Measurements from ENCODE around the gene L1TD1.
"Not testable (repeated sequence)": the region's sequence is repeated elsewhere in the genome, so short reads cannot be mapped to it uniquely, and the experiment has no call there.

L1TD1 gene, protein sequence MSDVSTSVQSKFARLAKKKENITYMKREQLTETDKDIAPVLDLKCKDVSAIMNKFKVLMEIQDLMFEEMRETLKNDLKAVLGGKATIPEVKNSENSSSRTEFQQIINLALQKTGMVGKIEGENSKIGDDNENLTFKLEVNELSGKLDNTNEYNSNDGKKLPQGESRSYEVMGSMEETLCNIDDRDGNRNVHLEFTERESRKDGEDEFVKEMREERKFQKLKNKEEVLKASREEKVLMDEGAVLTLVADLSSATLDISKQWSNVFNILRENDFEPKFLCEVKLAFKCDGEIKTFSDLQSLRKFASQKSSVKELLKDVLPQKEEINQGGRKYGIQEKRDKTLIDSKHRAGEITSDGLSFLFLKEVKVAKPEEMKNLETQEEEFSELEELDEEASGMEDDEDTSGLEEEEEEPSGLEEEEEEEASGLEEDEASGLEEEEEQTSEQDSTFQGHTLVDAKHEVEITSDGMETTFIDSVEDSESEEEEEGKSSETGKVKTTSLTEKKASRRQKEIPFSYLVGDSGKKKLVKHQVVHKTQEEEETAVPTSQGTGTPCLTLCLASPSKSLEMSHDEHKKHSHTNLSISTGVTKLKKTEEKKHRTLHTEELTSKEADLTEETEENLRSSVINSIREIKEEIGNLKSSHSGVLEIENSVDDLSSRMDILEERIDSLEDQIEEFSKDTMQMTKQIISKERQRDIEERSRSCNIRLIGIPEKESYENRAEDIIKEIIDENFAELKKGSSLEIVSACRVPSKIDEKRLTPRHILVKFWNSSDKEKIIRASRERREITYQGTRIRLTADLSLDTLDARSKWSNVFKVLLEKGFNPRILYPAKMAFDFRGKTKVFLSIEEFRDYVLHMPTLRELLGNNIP

DNA sequence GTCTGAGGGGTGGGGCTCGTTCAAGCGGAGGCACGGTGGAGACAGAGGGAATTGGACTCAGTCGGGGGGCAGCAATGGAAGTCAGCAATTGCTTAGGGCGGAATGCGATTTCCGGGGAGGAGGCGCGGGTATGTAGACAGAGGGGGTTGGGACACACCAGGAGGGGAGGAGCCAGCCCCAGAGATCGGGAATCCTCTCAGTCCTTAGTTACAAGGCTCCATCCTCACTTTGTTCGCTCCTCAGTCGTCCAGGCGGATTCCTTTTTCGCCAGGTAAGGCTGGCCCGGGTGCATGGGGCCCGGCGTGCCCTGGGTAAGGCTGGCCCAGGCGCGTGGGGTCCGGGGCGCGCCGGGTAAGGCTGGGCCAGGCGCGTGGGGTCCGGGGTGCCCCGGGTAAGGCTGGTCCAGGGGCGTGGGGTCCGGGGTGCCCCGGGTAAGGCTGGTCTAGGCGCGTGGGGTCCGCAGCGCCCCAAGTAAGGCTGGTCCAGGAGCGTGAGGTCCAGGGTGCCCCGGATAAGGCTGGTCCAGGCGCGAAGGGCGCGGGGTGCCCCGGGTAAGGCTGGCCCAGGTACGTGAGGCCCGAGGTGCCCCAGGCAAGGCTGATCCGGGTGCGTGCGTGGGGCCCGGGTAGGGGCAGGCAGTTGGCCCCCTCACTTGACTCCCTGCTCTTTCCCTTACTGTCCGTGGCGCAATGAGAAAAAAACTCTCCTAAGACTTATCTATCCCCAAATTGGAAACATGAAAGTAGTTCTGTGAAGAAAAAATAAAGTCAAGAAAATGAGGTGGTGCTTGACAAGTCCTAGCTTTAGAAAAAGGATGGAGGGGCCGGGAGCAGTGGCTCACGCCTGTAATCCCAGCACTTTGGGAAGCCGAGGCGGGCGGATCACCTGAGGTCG lies at the start of gene L1TD1:
L1TD1 (plus strand) TSS at position 199 of the 894 bp plus-strand sequence. CDS start 11,780 bp downstream, outside the sequence.
- peak; percentile 18 for DNase-seq

- DNase-seq = no peak
These were observed 34.7 kb upstream of the L1TD1 start for GRCh38 chr1:62159940-62160348.

GRCh38 chr1:62161711-62162110 lies 32.9 kb upstream of the L1TD1 start:
- DNase-seq = no peak

DNA sequence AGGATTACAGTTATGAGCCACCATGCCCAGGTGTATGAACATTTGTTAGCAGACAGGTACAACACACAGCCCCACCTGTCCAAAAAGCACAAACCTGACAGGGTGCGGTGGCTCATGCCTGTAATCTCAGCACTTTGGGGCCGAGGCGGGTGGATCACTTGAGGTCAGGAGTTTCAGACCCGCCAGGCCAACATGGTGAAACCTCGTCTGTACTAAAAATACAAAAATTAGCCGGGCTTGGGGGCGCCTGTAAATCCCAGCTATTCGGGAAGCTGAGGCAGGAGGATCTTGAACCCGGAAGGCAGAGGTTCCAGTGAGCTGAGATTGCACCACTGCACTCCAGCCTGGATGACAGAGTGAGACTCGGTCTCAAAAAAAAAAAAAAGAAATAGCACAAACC lies 24.3 kb upstream of the L1TD1 start:
- not testable (repeated sequence) for DNase-seq

DNA sequence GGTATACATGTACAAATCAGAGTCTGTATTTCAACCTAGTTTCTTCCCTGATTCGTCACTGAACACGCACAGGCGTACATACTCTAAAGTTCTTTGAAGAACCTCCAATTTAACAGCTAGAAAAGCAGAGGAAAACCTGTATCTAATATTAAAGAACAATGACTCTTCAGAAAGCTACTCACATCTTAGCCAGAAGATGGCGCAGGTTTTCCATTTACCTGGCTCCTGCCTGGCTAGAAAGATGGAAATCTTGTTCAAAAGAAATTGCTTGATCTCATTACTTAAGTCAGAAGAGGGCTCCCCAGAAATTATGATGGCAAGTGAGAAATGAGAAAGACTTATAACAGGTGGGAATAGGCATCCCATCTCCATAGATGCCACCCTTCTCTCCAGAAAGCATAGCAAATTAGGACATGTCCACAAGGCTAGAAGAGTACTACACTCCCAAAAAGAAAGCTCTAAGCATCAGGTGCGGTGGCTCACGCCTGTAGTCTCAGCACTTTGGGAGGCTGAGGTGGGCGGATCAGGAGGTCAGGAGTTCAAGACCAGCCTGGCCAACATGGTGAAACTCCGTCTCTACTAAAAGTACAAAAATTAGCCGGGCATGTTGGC lies 19.0 kb upstream of the L1TD1 start:
- DNase-seq = peak; percentile 41

GRCh38 chr1:62176597-62177312 lies 17.9 kb upstream of the L1TD1 start:
- DNase-seq = no peak

DNA sequence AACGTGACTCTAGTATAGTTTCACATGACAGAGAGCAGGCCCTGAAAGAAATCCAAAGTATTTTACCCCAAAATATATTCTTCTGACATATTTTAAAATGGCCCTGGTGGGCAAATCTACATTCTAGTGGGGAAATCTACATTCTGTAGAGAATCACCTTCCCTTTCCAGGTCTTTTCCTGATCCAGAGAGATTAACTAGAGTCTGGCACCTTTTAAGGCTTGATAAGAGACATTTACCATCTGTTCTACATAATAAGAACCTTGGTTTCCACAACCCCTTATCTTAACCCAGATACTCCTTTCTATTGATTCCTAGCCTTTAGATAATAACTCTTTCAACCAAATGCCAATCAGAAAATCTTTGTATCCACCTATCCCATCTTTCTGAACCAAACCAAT lies 17.0 kb upstream of the L1TD1 start:
- DNase-seq = no peak

DNA sequence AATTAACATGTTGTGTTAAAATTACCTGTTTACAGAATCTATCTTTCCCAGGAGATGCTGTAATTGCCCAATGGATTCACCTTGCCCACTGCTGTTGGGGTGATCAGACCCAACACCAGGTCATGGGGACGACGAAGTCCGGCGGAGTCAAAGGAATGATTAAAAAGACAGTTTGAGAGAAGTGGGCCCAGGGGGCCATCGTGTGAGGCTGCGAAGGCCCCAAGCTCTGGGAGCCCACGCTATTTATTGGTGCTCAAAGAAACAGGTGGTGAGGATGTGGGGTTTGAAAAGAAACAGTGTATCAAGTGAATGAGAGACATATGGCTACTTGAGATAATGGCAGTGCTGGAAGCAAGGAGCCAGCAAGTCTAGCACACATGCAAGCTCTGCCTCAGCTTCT lies 16.3 kb upstream of the L1TD1 start:
- no peak for DNase-seq

- not testable (repeated sequence) for DNase-seq
These were observed 14.6 kb upstream of the L1TD1 start for GRCh38 chr1:62180054-62180453.

DNA sequence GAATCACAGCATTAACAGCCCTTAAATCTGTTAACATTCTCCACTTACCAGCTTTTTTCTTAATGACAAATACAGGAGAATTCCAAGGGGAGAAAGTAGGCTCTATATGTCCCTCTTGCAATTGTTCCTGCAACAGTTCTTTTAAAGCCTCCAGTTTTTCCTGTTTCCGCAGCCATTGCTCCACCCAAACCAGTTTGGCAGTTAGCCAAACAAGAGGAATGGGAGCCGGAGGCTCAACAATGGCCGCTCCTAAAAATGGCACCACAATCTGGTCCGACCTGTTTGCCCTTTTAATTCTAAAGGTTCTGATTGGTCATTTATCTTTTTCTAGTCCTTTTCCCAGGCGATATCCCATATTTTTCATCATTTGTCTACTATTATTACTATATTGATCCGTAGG lies 14.0 kb upstream of the L1TD1 start:
- DNase-seq = no peak

DNA sequence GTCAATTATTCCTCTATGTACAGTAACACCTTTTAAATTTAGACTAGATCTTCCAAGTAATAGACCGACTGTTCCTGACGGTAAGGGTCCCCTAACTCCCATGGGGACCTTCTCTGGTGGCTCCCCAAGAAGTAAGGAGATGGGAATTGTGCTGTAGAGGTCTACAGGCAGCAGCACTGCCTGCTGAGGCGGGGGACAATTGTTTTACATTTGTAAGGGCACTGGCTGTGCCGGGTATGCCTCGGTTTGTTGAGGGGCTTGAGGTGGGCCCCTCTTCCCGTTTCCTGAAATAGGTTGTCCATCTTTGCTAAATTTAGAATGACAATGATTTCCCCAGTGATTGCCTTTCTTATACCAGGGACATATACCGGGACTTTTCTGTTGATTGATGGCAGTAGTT lies 13.1 kb upstream of the L1TD1 start:
- no peak for DNase-seq

GRCh38 chr1:62182157-62182556 lies 12.5 kb upstream of the L1TD1 start:
- DNase-seq = not testable (repeated sequence)

- not testable (repeated sequence) for DNase-seq
These were observed 11.3 kb upstream of the L1TD1 start for GRCh38 chr1:62183164-62184020.

GRCh38 chr1:62184336-62184735 lies 10.3 kb upstream of the L1TD1 start:
- DNase-seq = no peak

DNA sequence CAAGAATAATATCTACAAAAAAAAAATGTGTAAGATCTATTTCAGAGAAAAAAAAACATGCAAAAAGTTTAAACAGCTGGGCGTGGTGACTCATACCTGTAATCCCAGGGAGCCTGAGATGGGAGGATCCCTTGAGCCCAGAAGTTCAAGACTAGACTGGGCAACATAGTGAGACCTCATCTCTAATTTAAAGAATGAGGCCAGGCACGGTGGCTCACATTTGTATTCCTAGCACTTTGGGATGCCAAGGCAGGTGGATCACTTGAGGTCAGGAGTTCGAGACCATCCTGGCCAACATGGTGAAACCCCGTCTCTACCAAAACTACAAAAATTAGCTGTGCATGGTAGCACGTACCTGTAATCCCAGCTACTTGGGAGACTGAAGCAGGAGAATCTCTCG lies 9.4 kb upstream of the L1TD1 start:
- DNase-seq = not testable (repeated sequence)

GRCh38 chr1:62185677-62186076 lies 9.0 kb upstream of the L1TD1 start:
- DNase-seq = no peak

- DNase-seq = no peak
These were observed 7.1 kb upstream of the L1TD1 start for GRCh38 chr1:62187548-62187947.

- DNase-seq = no peak
These were observed 6.5 kb upstream of the L1TD1 start for GRCh38 chr1:62188111-62188510.

DNA sequence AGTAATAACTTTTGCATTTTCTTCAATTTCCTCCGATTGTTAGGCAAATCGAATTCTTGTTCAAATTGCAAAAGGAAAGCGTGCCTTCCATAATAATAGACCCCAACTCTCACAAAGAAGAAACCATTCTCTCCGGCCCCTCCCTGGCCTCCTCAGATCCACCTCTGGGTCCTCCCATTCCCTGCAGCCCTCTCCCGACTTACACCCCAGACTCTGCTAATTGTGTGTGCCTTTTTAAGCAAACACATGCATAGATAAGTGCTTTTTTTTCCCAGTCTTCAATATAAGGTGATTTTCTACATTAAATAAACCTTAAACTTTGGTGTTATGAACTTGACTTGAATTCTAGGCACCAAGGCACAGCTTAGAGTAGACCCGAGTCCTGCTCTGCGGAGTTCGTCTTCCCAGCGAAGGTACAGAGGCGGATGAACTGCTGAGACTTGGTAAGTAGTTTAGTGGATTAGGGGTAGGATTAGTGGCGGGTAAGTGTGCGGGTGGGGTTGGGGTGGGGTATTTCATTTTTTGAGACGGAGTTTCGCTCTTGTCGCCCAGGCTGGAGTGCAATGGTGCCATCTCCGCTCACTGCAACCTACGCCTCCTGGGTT lies 1.5 kb downstream of the L1TD1 start:
- DNase-seq = no peak

GRCh38 chr1:62198069-62198780 lies 3.6 kb downstream of the L1TD1 start:
- no peak for DNase-seq
